Measurements from ENCODE around the gene STOX2.

STOX2 gene

GRCh38 chr4:184059099-184059498 is 154.0 kb downstream of the STOX2 start:
- H3K36me3 ChIP-seq (ENCODE audit: low read length), result no peaks in the 10 kb centered on the region
- no peak overlapping the region for H3K4me2 ChIP-seq (ENCODE audit: low read depth, low read length, poor library complexity, severe bottlenecking)
- no peak overlapping the region for H3K9ac ChIP-seq (ENCODE audit: low read length)
- H3K79me2 ChIP-seq (ENCODE audit: insufficient read depth, low read length), result no peaks in the 10 kb centered on the region
- no peak overlapping the region for H3K27ac ChIP-seq (ENCODE audit: low read depth, low read length)
- no peak overlapping the region for H2AFZ ChIP-seq (ENCODE audit: low read depth, low read length, severe bottlenecking)
- H4K20me1 ChIP-seq (ENCODE audit: low read depth, low read length), result no peaks in the 10 kb centered on the region
- TF ChIP-seq, protein P1, sequence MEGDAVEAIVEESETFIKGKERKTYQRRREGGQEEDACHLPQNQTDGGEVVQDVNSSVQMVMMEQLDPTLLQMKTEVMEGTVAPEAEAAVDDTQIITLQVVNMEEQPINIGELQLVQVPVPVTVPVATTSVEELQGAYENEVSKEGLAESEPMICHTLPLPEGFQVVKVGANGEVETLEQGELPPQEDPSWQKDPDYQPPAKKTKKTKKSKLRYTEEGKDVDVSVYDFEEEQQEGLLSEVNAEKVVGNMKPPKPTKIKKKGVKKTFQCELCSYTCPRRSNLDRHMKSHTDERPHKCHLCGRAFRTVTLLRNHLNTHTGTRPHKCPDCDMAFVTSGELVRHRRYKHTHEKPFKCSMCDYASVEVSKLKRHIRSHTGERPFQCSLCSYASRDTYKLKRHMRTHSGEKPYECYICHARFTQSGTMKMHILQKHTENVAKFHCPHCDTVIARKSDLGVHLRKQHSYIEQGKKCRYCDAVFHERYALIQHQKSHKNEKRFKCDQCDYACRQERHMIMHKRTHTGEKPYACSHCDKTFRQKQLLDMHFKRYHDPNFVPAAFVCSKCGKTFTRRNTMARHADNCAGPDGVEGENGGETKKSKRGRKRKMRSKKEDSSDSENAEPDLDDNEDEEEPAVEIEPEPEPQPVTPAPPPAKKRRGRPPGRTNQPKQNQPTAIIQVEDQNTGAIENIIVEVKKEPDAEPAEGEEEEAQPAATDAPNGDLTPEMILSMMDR (IDR thresholded peaks at IDR 0.05; ENCODE audit: insufficient read depth, low read length, poor library complexity, severe bottlenecking), result no peak
- no peak for TF ChIP-seq EZH2phosphoT487 (conservative IDR thresholded peaks at IDR 0.05; ENCODE audit: low read length)
- no peak overlapping the region for H3K4me3 ChIP-seq (ENCODE audit: insufficient read depth, low read length, poor library complexity, severe bottlenecking)
- H3K27me3 ChIP-seq (ENCODE audit: low read length), result no peaks in the 10 kb centered on the region
- H3K9me2 ChIP-seq (replicated peaks; ENCODE audit: insufficient read depth, low read length), result no peaks in the 10 kb centered on the region
- no peaks in the 10 kb centered on the region for H3K9me3 ChIP-seq (ENCODE audit: insufficient read depth, low read length)
- H3F3A ChIP-seq (ENCODE audit: insufficient read depth), result no peaks in the 10 kb centered on the region

DNA sequence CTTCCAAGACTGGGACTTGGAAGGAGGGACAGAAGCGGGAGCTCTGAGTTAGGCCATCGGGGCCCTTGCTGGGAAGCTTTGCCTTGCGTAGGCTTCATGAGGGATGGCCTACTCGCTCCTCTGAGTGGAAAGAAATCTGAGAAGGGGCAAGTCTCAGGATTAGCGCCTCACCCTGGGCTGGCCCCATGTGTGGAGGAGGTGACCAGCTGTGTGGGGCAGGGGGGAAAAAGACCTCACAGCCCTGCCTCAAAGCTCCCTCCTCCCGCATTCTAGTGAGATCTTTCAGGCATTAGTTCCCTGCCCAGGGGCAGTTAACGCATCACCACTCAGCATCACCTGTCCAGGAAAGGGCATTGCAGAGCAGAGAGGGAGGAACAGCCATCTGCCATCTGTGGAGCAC is 156.5 kb downstream of the STOX2 start:
- Histone ChIP-seq H3K36me3 (ENCODE audit: low read length) (no peaks in the 10 kb centered on the region), H3K9me3 (ENCODE audit: insufficient read depth, low read length) (no peaks in the 10 kb centered on the region), H3K79me2 (ENCODE audit: insufficient read depth, low read length) (no peaks in the 10 kb centered on the region), H3K27ac (ENCODE audit: low read depth, low read length) (no peak overlapping the region), H3K27me3 (ENCODE audit: low read length) (no peaks in the 10 kb centered on the region), H3K4me3 (ENCODE audit: insufficient read depth, low read length, poor library complexity, severe bottlenecking) (no peak overlapping the region), H3K9me2 (replicated peaks; ENCODE audit: insufficient read depth, low read length) (no peaks in the 10 kb centered on the region), H3K4me2 (ENCODE audit: low read depth, low read length, poor library complexity, severe bottlenecking) (no peak overlapping the region), H4K20me1 (ENCODE audit: low read depth, low read length) (no peaks in the 10 kb centered on the region), H2AFZ (ENCODE audit: low read depth, low read length, severe bottlenecking) (no peak overlapping the region), H3K9ac (ENCODE audit: low read length) (no peak overlapping the region), H3F3A (ENCODE audit: insufficient read depth) (no peaks in the 10 kb centered on the region)
- TF ChIP-seq EZH2phosphoT487 (conservative IDR thresholded peaks at IDR 0.05; ENCODE audit: low read length), result no peak
- TF ChIP-seq, protein P1 (IDR thresholded peaks at IDR 0.05; ENCODE audit: insufficient read depth, low read length, poor library complexity, severe bottlenecking), result no peak

DNA sequence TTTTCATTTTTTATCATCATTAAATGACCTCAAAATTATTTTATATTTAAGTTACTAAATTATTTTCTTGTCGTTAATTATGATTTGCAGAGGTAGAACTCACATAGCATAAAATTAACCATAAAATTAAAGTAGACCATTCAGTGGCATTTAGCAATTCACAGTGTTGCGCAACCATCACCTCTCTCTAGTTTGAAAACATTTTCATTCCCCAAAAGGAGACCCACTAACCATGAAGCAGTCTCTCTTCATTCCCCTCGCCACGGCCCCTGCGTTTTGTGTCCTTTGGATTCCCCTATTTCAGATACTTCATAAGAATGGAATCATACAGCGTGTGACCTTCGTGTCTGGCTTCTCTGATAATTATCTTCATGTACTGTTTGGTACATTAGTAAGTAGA is 157.7 kb downstream of the STOX2 start:
- Histone ChIP-seq H3K9me3 (ENCODE audit: insufficient read depth, low read length) (no peaks in the 10 kb centered on the region), H3K36me3 (ENCODE audit: low read length) (no peaks in the 10 kb centered on the region), H4K20me1 (ENCODE audit: low read depth, low read length) (no peaks in the 10 kb centered on the region), H3K9me2 (replicated peaks; ENCODE audit: insufficient read depth, low read length) (no peaks in the 10 kb centered on the region), H2AFZ (ENCODE audit: low read depth, low read length, severe bottlenecking) (no peak overlapping the region), H3F3A (ENCODE audit: insufficient read depth) (no peaks in the 10 kb centered on the region), H3K4me3 (ENCODE audit: insufficient read depth, low read length, poor library complexity, severe bottlenecking) (no peak overlapping the region), H3K79me2 (ENCODE audit: insufficient read depth, low read length) (no peaks in the 10 kb centered on the region), H3K27ac (ENCODE audit: low read depth, low read length) (no peak overlapping the region), H3K27me3 (ENCODE audit: low read length) (no peaks in the 10 kb centered on the region), H3K4me2 (ENCODE audit: low read depth, low read length, poor library complexity, severe bottlenecking) (no peak overlapping the region), H3K9ac (ENCODE audit: low read length) (no peak overlapping the region)
- no peak for TF ChIP-seq EZH2phosphoT487 (conservative IDR thresholded peaks at IDR 0.05; ENCODE audit: low read length)
- TF ChIP-seq, protein P1 (IDR thresholded peaks at IDR 0.05; ENCODE audit: insufficient read depth, low read length, poor library complexity, severe bottlenecking), result no peak
